GM10266 (cell line): Measurements from ENCODE around the gene CCN2.

Source experiments
- DNase-seq: peaks from one replicate; pipeline ENCODE4 v3.0.0; 2012; ENCODE audit errors: extremely low spot score
- CTCF ChIP-seq: IDR thresholded peaks from 2 replicates; pipeline ENCODE4 v1.5.1; 2012; ENCODE audit warnings: mild to moderate bottlenecking, low read depth; ENCODE audit not compliant: control insufficient read depth, insufficient read depth; ENCODE audit errors: missing control alignments

CCN2 gene

GRCh38 chr6:131949620-131949908 lies 1.6 kb downstream of the CCN2 start:
- no peak for DNase-seq

GRCh38 chr6:131948692-131949619 lies 2.2 kb downstream of the CCN2 start:
- no peak for TF ChIP-seq CTCF
- DNase-seq: no peak

More at GRCh38 chr6:131949620-131949908, 1.6 kb downstream of the CCN2 start:
- TF ChIP-seq CTCF: no peak

- no peak for DNase-seq
- no peak for TF ChIP-seq CTCF
These were observed 3.0 kb downstream of the CCN2 start for GRCh38 chr6:131947986-131948661.

GRCh38 chr6:131946992-131947955 lies 3.9 kb downstream of the CCN2 start:
- no peak for DNase-seq

GRCh38 chr6:131946404-131946991 lies 4.7 kb downstream of the CCN2 start:
- TF ChIP-seq CTCF: no peak
- no peak for DNase-seq

More at GRCh38 chr6:131946992-131947955, 3.9 kb downstream of the CCN2 start:
- TF ChIP-seq CTCF: no peak

GRCh38 chr6:131945971-131946370 lies 5.2 kb downstream of the CCN2 start:
- DNase-seq: no peak
- TF ChIP-seq CTCF: no peak
